ENCODE measurements around the gene UBXN4.
A peak's percentile ranks its signal among the peaks of the same experiment; 100 is the strongest.
"Not testable (repeated sequence)": the region's sequence is repeated elsewhere in the genome, so short reads cannot be mapped to it uniquely, and the experiment has no call there.

The UBXN4 gene

DNA sequence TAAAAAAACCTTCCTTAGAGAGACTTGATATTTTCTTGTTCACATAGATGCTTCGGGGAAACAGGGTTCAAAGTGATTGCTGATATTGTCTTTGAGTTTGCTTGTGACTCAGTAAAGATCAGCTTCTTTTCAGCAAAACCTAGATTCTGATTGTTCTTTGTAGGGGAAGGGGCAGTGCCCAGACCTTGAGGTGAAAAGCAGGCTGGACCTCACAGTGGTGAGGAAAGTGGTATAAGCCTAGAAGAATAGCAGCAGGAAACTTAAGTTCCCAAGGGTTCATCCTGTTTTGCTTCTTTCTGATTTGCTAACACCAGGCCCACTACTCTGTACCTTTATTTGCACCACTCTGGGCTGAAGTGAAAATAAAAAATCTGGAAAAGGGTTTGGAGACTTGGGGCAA is 20.9 kb downstream of the UBXN4 start:
- no peak for DNase-seq (ENCODE audit: low read depth)

DNA sequence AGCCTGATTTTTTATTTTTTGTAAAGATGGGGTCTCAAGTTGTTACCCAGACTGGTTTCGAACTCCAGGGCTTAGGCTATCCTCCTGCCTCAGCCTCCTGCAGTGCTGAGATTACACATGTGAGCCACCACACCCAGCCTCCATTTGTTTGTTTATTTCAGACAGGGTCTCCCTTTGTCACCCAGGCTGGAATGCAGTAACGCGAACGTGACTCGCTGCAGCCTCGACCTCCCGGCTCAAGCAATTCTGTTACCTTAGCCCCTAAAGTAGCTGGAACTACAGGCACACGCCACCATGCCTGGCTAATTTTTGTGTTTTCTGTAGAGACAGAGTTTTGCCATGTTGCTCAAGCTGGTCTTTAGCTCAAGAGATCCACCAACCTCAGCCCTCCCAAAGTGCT is 27.2 kb downstream of the UBXN4 start:
- DNase-seq (ENCODE audit: low read depth): no peak

DNA sequence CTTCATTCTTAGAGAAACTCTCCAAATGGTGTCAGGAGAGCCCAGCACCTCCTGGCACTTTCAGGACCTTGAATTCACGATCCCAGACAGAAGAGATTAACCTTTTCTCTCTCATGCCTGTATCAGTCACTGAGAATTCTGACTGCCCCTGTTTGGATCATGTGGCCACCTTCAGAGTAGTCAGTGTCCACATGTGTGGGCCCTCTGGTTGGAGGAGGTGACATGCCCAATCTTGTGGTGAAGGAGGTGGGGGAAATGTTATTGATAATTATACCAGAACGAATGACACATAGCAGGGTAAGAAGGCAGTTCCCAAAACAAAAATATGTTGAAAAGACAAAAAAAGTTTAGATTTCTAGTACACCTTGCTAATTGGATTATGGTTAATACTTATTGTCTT is 31.7 kb downstream of the UBXN4 start:
- no peak for DNase-seq (ENCODE audit: low read depth)

DNA sequence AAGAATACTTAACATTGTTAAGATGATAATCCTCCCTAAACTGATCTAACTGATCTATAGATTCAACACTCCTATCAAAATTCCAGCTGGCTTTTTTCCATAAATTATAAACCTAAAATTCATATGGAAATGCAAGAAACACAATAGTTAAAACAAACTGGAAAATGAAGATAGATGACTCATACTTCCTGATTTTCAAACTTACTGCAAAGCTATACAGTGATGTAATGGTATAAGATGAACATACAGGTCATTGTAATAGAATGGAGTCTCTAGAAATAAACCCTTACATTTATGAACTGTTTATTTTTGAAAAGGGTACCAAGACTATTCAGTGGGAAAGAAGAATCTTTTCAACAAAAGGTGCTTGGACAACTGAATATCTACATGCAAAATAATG is 32.3 kb downstream of the UBXN4 start:
- no peak for DNase-seq (ENCODE audit: low read depth)

DNA sequence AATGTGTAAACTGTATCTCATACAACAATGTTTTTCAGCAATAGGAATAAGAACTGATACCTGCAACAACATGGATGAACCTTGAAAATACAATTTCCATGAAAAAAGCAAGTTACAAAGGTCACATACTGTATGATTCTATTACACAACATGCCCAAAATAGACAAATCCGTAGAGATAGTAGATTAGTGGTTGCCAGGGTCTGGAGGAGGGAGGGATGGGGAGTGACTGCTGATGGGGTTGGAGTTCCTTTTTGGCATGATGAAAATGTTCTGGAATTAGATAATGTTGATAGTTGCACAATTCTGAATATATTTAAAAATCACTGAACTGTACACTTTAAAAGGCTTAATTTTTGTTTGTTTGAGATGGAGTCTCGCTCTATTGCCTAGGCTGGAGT is 33.8 kb downstream of the UBXN4 start:
- DNase-seq (ENCODE audit: low read depth): no peak

DNA sequence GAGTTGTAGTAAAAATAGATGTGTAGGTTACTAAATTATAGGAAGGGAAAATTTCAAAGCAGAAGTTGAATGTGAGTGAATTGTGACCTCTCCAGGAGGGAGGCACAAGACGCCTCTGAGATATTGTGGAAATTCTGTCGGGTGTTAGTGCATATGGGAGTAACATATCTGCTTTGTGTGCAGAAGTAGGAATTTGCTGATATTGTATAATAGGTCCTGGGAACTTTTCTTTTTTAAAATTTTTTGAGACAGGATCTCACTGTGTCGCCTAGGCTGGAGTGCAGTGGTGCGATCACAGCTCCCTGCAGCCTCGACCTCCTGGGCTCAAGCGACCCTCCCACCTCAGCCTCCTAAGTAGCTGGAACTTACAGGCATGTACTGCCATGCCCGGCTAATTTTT is 34.7 kb downstream of the UBXN4 start:
- no peak for DNase-seq (ENCODE audit: low read depth)

DNA sequence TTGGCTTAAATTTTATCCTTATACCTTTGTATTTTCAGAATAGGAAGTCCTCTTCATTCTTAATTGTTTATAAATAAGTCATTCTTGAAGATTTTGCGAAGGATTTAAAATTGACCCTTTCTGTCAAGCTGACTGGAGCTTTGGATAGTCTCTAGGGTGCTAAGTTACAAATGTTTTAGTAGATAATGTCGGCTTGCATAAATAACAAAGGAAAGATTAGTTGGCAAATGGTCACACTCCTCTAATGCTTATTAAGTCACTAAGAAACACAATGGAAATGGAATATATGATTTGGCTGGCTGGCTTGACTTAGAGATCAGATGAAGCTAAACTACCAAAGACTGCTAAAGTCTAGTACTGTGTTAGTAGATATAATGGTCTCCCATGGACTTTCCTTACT is 40.6 kb downstream of the UBXN4 start:
- DNase-seq (ENCODE audit: low read depth): no peak

DNA sequence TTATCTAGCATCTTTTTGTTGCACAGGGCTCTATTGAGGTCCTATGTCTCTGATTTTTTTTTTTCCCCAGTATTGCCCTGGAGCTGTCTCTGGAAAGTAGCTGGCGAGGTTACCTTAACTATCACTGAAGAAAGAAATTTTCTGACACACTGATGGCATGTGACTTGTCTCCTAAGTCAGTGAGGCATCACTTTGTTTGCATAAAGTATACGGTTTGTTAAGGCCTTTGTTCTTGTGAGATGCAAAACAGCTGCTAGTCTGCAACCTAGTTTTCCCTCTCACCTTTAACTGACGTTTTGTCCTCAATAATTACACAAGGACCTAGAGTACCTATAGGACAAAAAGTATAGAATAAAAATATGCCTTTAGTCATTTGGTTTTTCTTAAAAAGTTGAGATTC is 41.8 kb downstream of the UBXN4 start:
- DNase-seq (ENCODE audit: low read depth): no peak

DNA sequence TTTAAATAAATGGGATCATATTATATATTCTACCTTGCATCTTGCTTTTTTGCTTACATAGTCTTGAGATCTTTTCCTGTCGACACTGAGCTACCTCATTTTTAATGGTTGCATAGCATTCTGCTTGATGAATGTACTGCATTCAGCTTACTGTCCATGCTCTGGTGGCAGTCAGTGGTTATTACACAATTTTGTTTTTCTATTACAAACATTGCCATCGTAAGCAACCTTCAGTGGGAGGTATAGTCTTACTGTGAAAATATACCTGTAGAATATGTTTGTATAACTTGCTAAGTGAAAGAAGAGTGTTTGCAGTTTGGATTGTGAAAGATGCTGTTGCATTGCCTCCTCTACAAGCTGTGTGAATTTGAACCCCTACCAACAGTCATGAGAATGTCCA is 43.4 kb downstream of the UBXN4 start:
- DNase-seq (ENCODE audit: low read depth): no peak

DNA sequence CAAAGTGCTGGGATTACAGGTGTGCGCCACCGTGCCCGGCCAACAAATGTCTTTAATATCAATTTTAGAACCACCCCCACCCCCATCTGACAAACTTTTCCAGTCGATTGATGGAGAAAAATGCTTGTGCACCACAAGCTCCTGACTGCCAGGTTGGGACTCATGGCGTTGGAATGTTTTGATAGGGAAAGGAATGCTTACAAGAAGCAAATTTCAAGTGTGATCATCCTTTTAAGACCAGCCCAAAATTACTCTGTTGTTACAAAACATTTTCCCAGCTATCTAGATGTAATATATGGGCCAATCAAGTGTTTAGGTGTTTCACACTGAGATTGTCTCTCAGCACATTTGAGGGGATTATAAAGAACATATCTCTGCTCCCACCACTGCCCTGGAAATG is 45.2 kb downstream of the UBXN4 start:
- no peak for DNase-seq (ENCODE audit: low read depth)

DNA sequence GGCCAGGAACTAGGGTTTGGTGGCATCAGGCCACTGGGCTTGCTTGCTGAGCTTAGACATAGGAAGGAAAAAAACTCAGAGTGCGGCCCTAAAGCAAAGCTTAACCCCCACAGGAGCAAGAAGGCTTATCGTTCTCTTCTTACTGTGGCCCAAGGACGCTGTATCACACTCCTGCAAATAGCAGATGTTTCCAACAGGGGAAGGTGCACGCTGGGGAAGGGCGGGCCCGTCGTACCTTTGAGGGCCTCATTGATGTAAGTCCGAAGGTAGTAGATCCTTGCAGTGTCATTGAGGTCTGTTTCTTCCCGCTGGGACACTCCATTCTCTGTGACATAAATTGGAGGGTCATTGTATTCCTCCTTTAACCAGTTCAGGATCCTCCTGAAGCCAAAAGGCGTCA is 48.8 kb downstream of the UBXN4 start:
- DNase-seq (ENCODE audit: low read depth): no peak

DNA sequence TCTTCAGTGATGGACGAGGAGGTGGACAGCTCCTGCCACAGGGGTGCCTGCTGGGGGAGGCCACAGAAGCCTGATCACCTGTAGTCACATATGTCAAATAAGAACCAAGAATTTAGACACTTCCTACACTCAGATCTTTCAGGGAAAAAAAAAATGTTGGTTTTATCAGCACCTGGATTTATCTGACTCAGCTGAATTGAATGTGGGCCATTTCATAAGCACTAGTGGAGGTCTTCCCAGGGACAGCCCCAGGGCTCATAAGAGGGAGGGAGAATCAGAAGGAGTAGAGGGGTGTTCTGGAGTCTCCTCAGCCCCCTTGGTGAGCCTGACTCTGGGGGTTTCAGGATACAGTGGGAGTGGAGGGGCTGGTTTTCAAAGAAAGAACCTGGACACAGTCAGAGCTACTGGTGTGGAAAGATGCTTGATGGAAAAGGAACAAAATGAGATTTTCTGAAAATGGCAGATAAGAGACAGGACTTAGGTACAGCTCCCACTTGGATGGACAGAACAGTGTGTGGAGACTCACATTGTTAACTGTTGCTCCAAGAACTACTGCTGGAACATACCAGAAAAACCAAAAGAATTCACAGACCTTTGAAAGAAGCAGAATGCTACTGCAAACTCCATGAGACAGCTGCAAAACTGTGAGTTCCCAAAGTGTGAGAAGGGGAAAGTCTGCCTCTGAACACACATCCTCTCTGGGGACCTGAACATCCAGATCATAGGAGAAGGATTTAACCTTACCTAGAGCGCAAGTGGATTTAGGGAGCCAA is 49.9 kb downstream of the UBXN4 start:
- no peak for DNase-seq (ENCODE audit: low read depth)

DNA sequence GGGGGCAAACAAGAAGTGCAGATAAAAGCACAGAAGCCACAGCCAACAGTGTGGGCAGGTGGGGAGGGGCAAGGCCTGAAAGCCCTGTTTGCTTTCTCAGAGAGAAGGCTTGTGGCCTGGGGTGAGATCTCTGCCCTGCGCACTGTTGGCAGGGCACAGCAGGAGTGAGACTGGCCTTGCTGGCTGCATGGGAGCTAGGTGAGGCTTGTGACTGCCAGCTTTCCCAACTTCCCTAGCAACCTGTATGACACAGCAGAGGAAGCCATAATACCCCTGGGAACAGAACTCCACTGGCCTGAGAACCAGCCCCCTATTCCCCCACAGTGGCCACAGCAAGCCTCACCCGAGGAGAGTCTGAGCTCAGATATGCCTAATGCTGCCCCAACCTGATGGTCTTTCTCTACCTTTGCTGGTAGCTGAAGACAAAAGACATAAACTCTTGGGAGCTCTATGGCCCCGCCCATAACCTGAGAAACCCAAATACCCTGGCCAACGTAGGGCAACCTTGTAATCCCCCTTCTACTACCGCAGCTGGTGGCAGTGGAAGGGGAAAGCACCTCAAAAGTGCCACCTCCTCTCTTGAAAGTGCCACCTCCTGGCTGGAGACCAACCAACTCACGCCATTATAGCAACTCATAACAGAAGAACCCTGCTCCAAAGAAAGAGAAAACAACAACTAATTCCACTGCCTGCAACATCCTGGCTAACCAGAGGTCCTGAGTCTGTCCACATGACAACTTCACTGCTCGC is 50.9 kb downstream of the UBXN4 start:
- no peak for DNase-seq (ENCODE audit: low read depth)

DNA sequence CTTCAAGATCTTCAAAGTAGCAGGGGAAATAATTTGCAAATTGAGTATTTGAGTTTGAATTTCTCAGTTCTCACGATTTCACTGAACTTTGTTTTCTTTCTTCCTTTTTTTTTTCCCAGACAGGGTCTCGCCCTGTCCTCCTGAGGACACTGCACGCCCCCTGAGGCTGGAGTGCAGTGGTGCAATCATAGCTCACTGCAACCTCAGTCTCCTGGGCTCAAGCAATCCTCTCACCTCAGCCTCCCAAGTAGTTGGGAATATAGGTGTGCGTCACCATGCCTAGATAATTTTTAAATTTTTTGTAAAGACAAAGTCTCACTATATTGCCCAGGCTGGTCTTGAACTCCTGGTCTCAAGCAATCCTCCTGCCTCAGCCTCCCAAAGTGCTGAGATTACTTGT is 54.0 kb downstream of the UBXN4 start:
- not testable (repeated sequence) for DNase-seq (ENCODE audit: low read depth)

DNA sequence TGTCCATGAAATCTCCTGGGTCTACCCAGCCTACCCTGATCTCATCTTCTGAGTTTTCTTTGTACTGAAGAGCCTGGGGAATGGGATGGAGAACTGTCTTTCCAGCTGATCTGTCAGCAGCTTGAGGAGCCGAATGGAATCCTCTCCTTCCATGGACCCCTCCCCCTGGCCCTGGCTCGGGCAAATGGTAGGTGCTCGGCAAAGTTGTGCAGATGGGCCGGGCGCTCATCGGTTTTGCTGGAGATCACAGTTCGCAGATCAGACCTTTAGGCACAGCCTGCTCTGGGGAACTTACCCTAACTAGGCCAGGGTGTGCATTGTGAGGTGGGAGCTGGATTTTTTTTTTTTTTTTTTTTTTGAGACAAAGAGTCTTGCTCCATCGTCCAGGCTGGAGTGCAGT is 55.0 kb downstream of the UBXN4 start:
- DNase-seq (ENCODE audit: low read depth): no peak

DNA sequence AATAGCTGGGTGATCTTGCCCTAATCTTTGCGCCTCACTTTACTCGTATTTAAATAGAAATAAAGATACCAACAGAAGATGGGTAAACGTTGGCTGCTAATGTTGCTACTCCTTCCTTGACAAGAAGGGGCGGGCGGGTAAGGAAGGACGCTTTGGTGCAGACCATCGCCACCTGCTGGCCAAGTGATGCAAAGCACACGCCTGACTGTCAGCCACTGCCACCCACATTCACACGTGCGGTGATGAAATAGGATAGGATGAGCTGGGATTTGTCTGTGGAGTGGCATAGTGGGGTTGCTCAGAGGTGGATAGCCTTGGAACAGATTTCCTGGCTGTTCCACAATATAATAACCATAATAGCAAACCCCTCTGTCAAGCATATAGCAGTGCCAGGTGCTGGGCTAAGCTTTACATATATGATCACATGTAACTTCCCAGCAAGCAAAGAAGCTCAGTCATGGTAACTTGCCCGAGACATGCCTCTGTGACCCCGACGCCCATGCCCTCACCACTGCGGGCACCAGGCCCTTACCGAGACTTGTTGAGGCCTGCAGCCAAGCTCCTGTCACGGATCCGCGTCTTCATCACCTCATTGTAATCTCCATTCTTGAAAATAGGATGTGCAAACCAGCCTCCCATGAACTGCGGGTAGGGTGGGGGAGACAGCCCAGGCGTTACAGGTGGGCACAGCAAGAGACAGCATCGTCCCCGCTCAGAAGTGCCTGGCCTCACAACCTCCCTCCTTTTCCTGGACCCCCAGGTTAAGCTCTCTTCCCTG is 56.0 kb downstream of the UBXN4 start:
- peak; percentile 55 for DNase-seq (ENCODE audit: low read depth)

DNA sequence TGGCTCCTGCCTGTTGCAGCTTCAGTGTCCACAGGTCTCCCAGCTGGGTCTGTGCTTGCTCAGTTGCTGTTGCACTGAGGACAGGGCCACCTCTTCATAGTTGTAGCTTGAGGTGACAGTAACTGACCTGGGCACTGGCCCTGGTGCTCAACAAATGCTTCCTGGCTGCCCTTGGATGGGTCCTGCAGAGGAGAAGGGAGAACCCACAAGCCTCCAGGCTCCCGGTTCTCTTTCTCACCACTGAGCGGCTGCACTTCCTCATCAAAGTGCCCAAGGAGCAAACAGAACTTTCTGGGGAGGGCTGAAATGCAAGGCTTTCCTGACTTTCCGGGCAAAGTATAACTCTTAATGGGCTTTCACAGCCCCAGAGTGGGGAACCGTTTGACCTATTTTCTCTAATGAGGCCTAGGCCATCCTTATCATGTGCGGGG is 56.6 kb downstream of the UBXN4 start:
- DNase-seq (ENCODE audit: low read depth): no peak

DNA sequence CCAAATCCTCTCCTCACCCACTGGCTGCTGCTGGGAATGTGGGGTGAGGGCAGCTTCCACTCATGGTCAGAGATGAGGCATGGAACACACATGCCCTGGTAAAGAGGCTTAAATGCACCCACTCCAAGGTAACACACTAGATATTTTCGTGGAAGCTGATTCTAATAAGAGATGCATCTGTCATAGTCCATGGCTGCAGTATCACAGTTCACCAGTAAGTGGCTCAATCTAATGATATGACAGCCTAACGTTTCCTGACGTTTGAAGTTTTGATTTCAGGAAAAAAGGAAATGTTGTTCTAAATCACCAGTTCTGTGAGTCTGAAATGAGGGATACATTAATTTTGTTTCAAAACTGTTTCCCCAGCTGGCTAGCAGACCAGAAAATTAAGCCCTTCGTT is 57.1 kb downstream of the UBXN4 start:
- no peak for DNase-seq (ENCODE audit: low read depth)

DNA sequence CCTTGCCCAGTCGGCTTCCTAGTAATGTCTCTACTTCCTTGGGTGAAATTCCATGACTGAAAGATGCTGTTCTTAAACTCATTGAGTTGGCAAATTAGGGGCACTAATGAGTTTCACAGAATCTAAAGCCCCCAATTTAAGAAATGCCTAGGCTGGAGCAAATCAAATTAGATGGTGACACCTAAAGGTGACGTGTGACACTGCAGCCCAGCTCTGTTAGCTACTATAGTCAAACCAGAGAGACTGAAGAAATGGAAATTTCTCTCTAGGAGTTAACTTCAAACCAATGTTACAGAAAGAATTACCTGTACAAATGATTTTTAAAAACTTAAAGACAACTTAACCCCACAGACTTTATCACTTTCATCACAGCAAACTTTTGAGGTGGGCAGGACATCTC is 58.1 kb downstream of the UBXN4 start:
- DNase-seq (ENCODE audit: low read depth): no peak

DNA sequence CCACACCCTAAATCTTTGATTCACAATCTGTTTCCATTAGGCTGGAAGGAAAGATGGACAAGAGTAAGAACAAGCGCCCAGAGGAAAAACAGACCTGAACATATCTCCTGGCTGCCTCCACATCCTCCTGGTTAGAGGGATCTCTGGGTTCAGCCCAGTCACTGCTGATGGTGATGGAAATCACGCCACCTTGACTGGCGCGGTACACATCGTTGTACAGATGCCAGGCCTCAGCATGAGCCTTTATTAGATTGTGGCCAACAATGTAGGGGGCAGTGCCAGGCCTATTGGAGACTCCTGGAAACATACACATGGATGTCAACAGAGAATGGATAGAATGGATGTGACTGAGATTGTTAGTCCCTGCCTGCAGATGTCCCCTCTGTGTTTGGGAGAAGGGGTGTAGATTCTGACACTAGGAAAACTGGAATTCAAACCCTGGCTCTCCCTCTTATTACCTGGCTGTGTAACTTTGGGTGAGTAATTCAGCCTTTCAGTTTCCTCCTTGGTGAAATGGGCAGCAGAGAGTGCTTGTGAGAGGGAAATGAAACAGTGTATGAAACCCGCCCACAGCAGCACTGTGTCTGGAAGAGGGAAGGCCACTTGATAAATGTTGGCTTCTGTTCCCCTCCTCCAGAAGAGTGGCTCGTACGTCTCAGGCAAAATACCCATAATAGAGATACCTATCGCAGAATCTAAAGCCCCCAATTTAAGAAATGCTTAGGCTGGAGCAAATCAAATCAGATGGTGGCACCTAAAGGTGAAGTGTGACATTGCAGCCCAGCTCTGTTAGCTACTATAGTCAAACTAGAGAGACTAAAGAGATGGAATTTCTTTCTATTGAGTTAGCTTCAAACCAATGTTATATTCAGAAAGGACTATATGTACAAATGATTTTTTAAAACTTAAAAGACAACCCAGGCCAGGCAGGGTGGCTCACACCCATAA is 59.1 kb downstream of the UBXN4 start:
- no peak for DNase-seq (ENCODE audit: low read depth)

DNA sequence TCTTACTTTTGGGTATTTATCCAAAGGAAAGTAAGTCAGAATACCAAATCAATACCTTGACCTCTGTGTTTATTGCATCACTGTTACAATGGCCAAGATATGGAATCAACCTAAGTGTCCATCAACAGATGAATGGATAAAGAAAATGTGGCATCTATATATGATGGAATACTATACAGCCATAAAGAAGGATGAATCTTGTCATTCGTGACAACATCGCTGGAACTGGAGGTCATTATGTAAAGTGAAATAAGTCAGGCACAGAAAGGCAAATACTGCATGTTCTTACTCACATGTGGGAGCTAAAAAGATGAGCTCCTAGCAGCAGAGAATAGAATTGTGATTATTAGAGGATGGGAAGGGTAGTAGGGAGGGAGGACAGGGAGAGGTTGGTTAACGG is 60.7 kb downstream of the UBXN4 start:
- DNase-seq (ENCODE audit: low read depth): no peak

DNA sequence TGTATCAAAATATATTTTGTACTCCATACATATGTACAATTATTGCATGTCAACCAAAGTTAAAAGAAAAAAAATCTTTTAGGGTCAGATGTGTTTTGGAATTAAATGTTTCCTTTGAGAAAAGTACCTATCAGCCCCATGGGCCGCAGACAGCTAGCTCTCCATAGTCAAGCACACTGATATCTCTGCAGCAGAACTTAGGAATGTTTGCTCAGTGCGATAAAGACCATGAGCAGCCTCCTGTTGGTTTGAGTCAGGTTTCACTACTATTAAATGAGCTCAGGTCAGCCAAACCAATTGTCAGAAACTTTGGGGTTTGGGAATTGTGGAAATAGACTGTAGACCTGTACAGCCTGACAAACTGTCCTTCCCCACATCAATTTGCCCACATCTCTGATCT is 61.6 kb downstream of the UBXN4 start:
- no peak for DNase-seq (ENCODE audit: low read depth)
